Measurements from ENCODE around the gene ZBTB20.

ZBTB20 gene

GRCh38 chr3:114872050-114872449 is 275.0 kb downstream of the ZBTB20 start:
- Histone ChIP-seq H3K4me3 (ENCODE audit: low read depth, low read length) (no peak overlapping the region), H3K79me2 (ENCODE audit: control insufficient read depth, insufficient read depth, low read length, unreplicated experiment) (no peaks in the 10 kb centered on the region), H3K36me3 (ENCODE audit: insufficient read depth, low read length) (no peaks in the 10 kb centered on the region), H3K4me1 (ENCODE audit: control insufficient read depth, insufficient read depth, low read length, unreplicated experiment) (peaks cover 4% of the 10 kb centered on the region), H2AFZ (ENCODE audit: low read length, unreplicated experiment) (no peak overlapping the region), H3K27ac (ENCODE audit: low read depth, low read length) (no peak overlapping the region), H3K27me3 (ENCODE audit: insufficient read depth, low read length) (no peaks in the 10 kb centered on the region)

- Histone ChIP-seq H3K4me3 (ENCODE audit: low read depth, low read length) (no peak overlapping the region), H3K27ac (ENCODE audit: low read depth, low read length) (no peak overlapping the region)
Observed at GRCh38 chr3:114867835-114868503, 279.1 kb downstream of the ZBTB20 start.

DNA sequence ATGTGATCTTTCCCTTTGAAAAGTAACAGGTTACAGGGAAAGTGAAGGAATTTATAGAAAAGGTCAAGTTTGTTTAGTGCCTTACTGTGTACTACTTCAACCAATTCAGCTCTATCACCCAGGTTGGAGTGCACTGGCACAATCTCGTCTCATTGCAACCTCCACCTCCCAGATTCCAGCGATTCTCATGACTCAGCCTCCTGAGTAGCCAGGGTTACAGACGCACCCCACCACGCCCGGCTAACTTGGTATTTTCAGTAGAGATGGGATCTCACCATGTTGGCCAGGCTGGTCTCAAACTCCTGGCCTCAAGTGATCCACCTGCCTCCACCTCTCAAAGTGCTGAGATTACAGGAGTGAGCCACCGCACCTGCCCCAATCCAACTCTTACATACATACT is 279.7 kb downstream of the ZBTB20 start:
- peaks cover 8% of the 10 kb centered on the region for H3K4me1 ChIP-seq (ENCODE audit: control insufficient read depth, insufficient read depth, low read length, unreplicated experiment)
- no peak overlapping the region for H2AFZ ChIP-seq (ENCODE audit: low read length, unreplicated experiment)
- no peaks in the 10 kb centered on the region for H3K36me3 ChIP-seq (ENCODE audit: insufficient read depth, low read length)
- no peak overlapping the region for H3K4me3 ChIP-seq (ENCODE audit: low read depth, low read length)
- no peaks in the 10 kb centered on the region for H3K27me3 ChIP-seq (ENCODE audit: insufficient read depth, low read length)
- H3K79me2 ChIP-seq (ENCODE audit: control insufficient read depth, insufficient read depth, low read length, unreplicated experiment): no peaks in the 10 kb centered on the region
- no peak overlapping the region for H3K27ac ChIP-seq (ENCODE audit: low read depth, low read length)

More at GRCh38 chr3:114867835-114868503, 279.1 kb downstream of the ZBTB20 start:
- Histone ChIP-seq H2AFZ (ENCODE audit: low read length, unreplicated experiment) (no peak overlapping the region), H3K79me2 (ENCODE audit: control insufficient read depth, insufficient read depth, low read length, unreplicated experiment) (no peaks in the 10 kb centered on the region), H3K4me1 (ENCODE audit: control insufficient read depth, insufficient read depth, low read length, unreplicated experiment) (peaks cover 8% of the 10 kb centered on the region), H3K27me3 (ENCODE audit: insufficient read depth, low read length) (no peaks in the 10 kb centered on the region), H3K36me3 (ENCODE audit: insufficient read depth, low read length) (no peaks in the 10 kb centered on the region)

GRCh38 chr3:114866430-114866829 is 280.7 kb downstream of the ZBTB20 start:
- Histone ChIP-seq H3K27me3 (ENCODE audit: insufficient read depth, low read length) (no peaks in the 10 kb centered on the region), H3K27ac (ENCODE audit: low read depth, low read length) (no peak overlapping the region), H3K4me1 (ENCODE audit: control insufficient read depth, insufficient read depth, low read length, unreplicated experiment) (peaks cover 3% of the 10 kb centered on the region), H3K4me3 (ENCODE audit: low read depth, low read length) (no peak overlapping the region), H2AFZ (ENCODE audit: low read length, unreplicated experiment) (no peak overlapping the region), H3K36me3 (ENCODE audit: insufficient read depth, low read length) (no peaks in the 10 kb centered on the region), H3K79me2 (ENCODE audit: control insufficient read depth, insufficient read depth, low read length, unreplicated experiment) (no peaks in the 10 kb centered on the region)

GRCh38 chr3:114864970-114865369 is 282.1 kb downstream of the ZBTB20 start:
- Histone ChIP-seq H3K27me3 (ENCODE audit: insufficient read depth, low read length) (no peaks in the 10 kb centered on the region), H3K4me1 (ENCODE audit: control insufficient read depth, insufficient read depth, low read length, unreplicated experiment) (peaks cover 3% of the 10 kb centered on the region), H3K27ac (ENCODE audit: low read depth, low read length) (no peak overlapping the region), H2AFZ (ENCODE audit: low read length, unreplicated experiment) (no peak overlapping the region), H3K4me3 (ENCODE audit: low read depth, low read length) (no peak overlapping the region), H3K79me2 (ENCODE audit: control insufficient read depth, insufficient read depth, low read length, unreplicated experiment) (no peaks in the 10 kb centered on the region), H3K36me3 (ENCODE audit: insufficient read depth, low read length) (no peaks in the 10 kb centered on the region)

DNA sequence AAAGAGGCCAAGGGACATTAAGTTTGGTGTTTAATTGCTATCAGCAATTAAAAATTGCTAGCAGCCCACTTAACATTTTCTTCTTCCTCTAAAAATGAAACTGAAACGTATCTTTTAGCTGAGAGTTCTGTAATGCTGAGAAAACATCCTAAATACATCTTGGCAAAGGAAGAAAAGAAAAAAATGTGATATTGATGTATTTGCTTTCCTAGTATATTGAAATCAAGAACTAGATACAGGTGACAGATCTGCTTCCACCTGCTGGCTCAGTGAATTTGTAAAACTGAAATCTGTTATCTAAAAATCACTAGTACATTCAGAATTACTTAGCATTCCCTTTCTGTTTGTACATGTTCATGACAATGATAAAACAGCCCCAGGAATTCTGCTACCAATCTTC is 283.2 kb downstream of the ZBTB20 start:
- Histone ChIP-seq H3K79me2 (ENCODE audit: control insufficient read depth, insufficient read depth, low read length, unreplicated experiment) (no peaks in the 10 kb centered on the region), H3K4me1 (ENCODE audit: control insufficient read depth, insufficient read depth, low read length, unreplicated experiment) (peaks cover 3% of the 10 kb centered on the region), H3K36me3 (ENCODE audit: insufficient read depth, low read length) (no peaks in the 10 kb centered on the region), H2AFZ (ENCODE audit: low read length, unreplicated experiment) (peak overlapping the region; percentile 72), H3K27me3 (ENCODE audit: insufficient read depth, low read length) (no peaks in the 10 kb centered on the region), H3K4me3 (ENCODE audit: low read depth, low read length) (peak overlapping the region; percentile 70), H3K27ac (ENCODE audit: low read depth, low read length) (no peak overlapping the region)

- peaks cover 3% of the 10 kb centered on the region for H3K4me1 ChIP-seq (ENCODE audit: control insufficient read depth, insufficient read depth, low read length, unreplicated experiment)
- H2AFZ ChIP-seq (ENCODE audit: low read length, unreplicated experiment): no peak overlapping the region
- H3K4me3 ChIP-seq (ENCODE audit: low read depth, low read length): no peak overlapping the region
- no peaks in the 10 kb centered on the region for H3K36me3 ChIP-seq (ENCODE audit: insufficient read depth, low read length)
- no peaks in the 10 kb centered on the region for H3K79me2 ChIP-seq (ENCODE audit: control insufficient read depth, insufficient read depth, low read length, unreplicated experiment)
- no peaks in the 10 kb centered on the region for H3K27me3 ChIP-seq (ENCODE audit: insufficient read depth, low read length)
- H3K27ac ChIP-seq (ENCODE audit: low read depth, low read length): no peak overlapping the region
Observed at GRCh38 chr3:114861666-114862065, 285.4 kb downstream of the ZBTB20 start.

DNA sequence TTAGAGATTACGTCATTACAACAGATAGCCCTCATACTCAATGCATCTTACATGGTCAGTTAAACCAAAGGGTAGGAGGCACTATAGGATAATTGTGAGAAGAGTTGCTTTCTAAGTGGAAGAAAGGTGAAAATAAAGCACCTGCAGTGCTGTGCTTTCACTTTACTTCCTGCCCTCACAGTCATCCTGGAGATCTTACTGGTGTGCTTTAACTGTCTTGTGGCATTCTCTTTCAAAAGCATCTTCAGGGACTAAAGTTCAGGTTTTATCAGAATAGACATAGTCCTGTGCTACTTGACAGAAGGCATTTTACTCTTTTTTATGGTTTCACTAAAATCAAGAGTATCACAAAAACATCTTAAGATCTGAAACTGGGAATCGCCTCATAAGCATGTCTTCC is 286.6 kb downstream of the ZBTB20 start:
- H3K27ac ChIP-seq (ENCODE audit: low read depth, low read length): no peak overlapping the region
- H3K4me3 ChIP-seq (ENCODE audit: low read depth, low read length): no peak overlapping the region
- H3K36me3 ChIP-seq (ENCODE audit: insufficient read depth, low read length): no peaks in the 10 kb centered on the region
- H3K27me3 ChIP-seq (ENCODE audit: insufficient read depth, low read length): no peaks in the 10 kb centered on the region
- H3K4me1 ChIP-seq (ENCODE audit: control insufficient read depth, insufficient read depth, low read length, unreplicated experiment): peaks cover 3% of the 10 kb centered on the region
- H3K79me2 ChIP-seq (ENCODE audit: control insufficient read depth, insufficient read depth, low read length, unreplicated experiment): no peaks in the 10 kb centered on the region
- H2AFZ ChIP-seq (ENCODE audit: low read length, unreplicated experiment): no peak overlapping the region

- Histone ChIP-seq H3K4me1 (ENCODE audit: control insufficient read depth, insufficient read depth, low read length, unreplicated experiment) (peaks cover under 1% of the 10 kb centered on the region), H3K36me3 (ENCODE audit: insufficient read depth, low read length) (no peaks in the 10 kb centered on the region), H3K27ac (ENCODE audit: low read depth, low read length) (no peak overlapping the region), H3K4me3 (ENCODE audit: low read depth, low read length) (no peak overlapping the region), H3K27me3 (ENCODE audit: insufficient read depth, low read length) (no peaks in the 10 kb centered on the region), H2AFZ (ENCODE audit: low read length, unreplicated experiment) (no peak overlapping the region), H3K79me2 (ENCODE audit: control insufficient read depth, insufficient read depth, low read length, unreplicated experiment) (no peaks in the 10 kb centered on the region)
Observed at GRCh38 chr3:114858329-114858728, 288.8 kb downstream of the ZBTB20 start.

DNA sequence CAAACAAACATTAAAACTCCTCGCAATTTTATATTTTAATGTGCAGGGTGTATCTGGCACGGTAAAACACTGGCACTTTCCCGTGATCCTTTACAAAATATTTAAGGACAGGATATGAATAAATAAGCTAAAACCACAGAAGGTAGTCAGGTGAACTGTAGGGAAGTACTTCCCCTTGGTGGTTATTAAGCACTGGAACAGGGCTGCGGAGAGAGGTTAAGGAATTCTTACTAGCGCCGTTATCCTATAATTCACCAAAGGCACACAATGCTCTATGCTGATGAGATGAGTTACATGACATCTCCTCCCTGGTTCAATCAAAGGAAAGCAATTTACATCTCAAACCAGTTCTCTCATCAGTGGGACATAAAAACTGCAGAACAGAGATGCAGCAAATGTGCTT is 289.8 kb downstream of the ZBTB20 start:
- H2AFZ ChIP-seq (ENCODE audit: low read length, unreplicated experiment): no peak overlapping the region
- H3K4me3 ChIP-seq (ENCODE audit: low read depth, low read length): no peak overlapping the region
- H3K27ac ChIP-seq (ENCODE audit: low read depth, low read length): no peak overlapping the region
- no peaks in the 10 kb centered on the region for H3K36me3 ChIP-seq (ENCODE audit: insufficient read depth, low read length)
- no peaks in the 10 kb centered on the region for H3K79me2 ChIP-seq (ENCODE audit: control insufficient read depth, insufficient read depth, low read length, unreplicated experiment)
- H3K27me3 ChIP-seq (ENCODE audit: insufficient read depth, low read length): no peaks in the 10 kb centered on the region
- H3K4me1 ChIP-seq (ENCODE audit: control insufficient read depth, insufficient read depth, low read length, unreplicated experiment): no peaks in the 10 kb centered on the region

GRCh38 chr3:114856835-114857234 is 290.3 kb downstream of the ZBTB20 start:
- Histone ChIP-seq H3K4me1 (ENCODE audit: control insufficient read depth, insufficient read depth, low read length, unreplicated experiment) (no peaks in the 10 kb centered on the region), H3K79me2 (ENCODE audit: control insufficient read depth, insufficient read depth, low read length, unreplicated experiment) (no peaks in the 10 kb centered on the region), H3K27me3 (ENCODE audit: insufficient read depth, low read length) (no peaks in the 10 kb centered on the region), H3K27ac (ENCODE audit: low read depth, low read length) (no peak overlapping the region), H2AFZ (ENCODE audit: low read length, unreplicated experiment) (no peak overlapping the region), H3K4me3 (ENCODE audit: low read depth, low read length) (no peak overlapping the region), H3K36me3 (ENCODE audit: insufficient read depth, low read length) (no peaks in the 10 kb centered on the region)

Data from ACC112 (cell line).